ENCODE data around the gene PRKAR2B.

Gene PRKAR2B

DNA sequence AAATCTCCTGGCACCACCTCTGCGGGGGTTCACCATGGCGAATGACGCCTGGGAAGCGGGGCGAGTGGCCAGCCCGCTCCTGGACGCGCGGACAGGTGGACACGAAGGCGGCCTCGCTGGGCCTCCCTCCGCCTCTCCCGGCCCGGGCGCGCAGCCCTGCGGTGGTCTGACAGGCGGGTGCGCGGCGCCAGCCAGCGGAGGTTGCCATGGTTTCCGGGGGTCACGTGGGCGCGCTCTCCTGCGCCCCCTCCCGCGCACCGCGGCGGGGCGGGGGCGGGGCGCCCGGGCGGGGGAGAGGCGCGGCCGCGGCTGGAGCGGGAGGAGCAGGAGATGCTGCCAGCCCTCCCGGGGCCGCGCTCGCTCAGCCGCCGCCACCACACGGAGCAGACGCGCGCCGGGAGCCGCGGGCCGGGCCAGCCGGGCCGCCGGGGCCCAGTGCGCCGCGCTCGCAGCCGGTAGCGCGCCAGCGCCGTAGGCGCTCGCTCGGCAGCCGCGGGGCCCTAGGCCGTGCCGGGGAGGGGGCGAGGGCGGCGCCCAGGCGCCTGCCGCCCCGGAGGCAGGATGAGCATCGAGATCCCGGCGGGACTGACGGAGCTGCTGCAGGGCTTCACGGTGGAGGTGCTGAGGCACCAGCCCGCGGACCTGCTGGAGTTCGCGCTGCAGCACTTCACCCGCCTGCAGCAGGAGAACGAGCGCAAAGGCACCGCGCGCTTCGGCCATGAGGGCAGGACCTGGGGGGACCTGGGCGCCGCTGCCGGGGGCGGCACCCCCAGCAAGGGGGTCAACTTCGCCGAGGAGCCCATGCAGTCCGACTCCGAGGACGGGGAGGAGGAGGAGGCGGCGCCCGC, at the start of gene PRKAR2B:
Gene PRKAR2B (plus strand): TSS at position 359 of the 848 bp plus-strand sequence. CDS start 203 bp downstream, at position 562.
- no peak for TF ChIP-seq ZNF274 (IDR thresholded peaks at IDR 0.05; ENCODE audit: low read depth, low read length)
- H3K4me3 ChIP-seq (ENCODE audit: low read length): peak within 1 kb of the TSS; percentile 69

DNA sequence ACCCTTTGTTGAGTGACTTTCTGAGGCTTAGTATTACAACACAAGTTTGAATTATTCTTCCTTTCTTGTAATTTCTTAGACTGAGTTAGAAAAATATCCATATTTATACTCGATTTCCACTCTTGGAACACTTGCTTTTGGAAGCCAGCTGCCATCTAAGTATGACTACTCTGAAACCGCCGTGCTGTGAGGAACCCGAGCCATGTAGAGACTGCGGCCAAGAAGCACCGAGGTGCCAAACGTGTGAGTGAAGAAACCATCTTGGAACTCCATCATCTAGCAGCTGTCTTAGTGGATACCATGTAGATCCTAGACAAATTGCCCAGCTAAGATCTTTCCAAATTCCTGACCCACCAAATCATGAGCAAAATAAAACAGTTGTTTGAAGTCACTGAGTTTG, 49.7 kb upstream of the PRKAR2B start:
- H3K4me3 ChIP-seq (ENCODE audit: low read length): no peak overlapping the region
- TF ChIP-seq ZNF274 (IDR thresholded peaks at IDR 0.05; ENCODE audit: low read depth, low read length): no peak

DNA sequence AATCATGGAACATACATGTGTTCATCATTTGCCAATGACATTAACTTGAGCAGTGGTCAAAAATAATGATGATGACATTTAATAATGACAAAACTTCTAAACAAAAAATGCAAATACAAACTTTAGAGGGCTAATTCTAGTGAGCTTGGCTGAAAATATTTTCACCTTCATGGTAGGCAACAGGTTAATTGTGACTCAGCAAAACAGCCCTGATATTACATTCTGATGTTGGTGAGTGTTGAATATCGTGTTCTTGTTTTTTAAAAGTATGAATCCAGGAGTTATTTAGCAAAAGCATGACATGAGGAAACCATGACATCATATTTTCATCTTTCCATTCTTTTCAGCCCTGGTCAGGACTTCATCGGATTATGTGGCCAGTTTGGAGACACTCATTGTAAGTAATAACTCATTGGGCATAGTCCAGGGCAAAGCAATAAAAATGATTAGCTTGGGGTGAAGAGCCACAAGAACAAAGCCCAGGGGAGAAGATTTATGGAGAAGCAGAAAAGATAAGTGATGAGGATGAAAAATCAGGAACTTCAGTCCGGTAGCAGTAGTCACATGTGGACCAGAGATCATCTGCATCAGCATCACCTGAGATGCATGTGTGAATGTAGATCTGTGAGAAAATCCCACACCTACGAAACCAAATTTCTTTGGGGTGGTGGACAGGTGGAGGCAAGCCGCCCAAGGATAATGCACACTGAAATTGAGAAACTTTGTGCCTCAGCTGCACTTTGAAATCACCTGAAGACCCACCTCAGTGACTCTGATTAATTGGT, 46.8 kb upstream of the PRKAR2B start:
- TF ChIP-seq ZNF274 (IDR thresholded peaks at IDR 0.05; ENCODE audit: low read depth, low read length): no peak
- no peak overlapping the region for H3K4me3 ChIP-seq (ENCODE audit: low read length)

DNA sequence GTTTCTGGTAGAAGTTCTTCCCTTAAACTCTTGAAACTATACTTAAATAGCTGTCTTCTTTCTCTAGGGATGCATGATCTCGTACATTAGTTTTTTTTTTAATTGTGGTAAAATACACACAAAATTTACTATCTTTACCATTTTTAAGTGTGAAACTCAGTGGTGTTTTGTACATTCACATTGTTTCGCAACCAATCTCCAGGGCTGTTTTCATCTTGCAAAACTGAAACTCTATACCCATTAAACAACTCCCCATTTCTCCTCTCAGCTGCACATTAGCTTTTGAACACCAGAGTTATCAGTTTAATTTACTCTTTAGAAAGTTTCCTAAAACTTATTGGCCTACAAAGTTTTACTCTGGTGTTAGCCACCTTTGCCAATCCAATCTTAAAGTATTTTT, 45.5 kb upstream of the PRKAR2B start:
- no peak overlapping the region for H3K4me3 ChIP-seq (ENCODE audit: low read length)
- TF ChIP-seq ZNF274 (IDR thresholded peaks at IDR 0.05; ENCODE audit: low read depth, low read length): no peak

DNA sequence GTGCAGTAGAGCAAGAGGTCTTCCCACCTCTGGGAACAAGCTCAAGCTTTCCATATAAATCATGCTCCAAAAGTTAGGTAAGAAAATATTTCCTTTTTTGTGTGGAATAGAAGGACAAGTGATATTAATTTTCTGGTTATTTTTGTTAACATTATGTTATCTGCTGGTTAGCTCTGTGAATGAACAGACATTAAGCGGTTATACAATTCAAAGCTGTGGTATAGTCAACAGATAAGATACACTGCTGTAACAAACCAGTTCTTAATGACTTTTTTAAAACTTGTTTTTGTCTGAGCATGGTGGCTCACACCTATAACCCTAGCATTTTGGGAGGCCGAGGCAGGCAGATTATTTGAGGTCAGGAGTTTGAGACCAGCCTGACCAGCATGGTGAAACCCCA, 43.0 kb upstream of the PRKAR2B start:
- TF ChIP-seq ZNF274 (IDR thresholded peaks at IDR 0.05; ENCODE audit: low read depth, low read length): no peak
- no peak overlapping the region for H3K4me3 ChIP-seq (ENCODE audit: low read length)

DNA sequence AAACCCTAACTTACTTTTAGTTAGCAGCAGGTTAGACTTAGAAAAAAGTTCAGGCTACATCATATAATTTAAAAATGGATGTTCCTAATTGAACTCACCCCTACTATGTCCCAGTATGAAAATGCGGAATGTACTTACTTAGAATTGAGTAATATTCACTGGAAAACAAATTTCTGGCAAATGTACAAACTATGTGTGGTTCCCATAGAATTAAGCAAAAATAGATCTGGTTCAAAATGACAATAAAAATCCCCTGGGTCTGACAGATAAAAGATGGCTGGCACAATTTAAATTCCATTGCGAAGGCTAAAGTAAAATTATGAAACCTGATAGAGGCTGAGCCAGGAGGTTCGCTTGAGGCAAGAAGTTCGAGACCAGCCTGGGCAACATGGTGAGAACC, 42.4 kb upstream of the PRKAR2B start:
- no peak for TF ChIP-seq ZNF274 (IDR thresholded peaks at IDR 0.05; ENCODE audit: low read depth, low read length)
- H3K4me3 ChIP-seq (ENCODE audit: low read length): no peak overlapping the region

DNA sequence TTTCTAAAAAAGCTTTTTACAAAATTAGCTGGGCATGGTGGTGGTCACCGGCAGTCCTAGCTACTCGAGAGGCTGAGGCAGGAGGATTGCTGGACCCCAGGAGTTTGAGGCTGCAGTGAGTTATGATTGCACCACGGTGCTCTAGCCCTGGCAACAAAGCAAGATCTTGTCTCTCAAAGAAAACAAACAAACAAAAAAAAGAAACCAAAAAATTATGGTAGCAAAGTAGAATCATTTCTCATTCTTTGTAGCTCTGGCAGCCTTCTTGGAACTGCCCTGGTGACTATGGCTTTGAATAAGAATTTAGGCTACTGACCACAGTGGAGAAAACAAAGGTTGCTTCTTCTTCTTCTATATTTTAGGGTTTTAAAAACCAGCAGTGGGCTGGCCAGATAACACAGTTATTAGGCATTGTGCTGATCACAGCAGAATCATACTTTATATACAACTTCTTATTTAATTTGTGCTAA, 41.9 kb upstream of the PRKAR2B start:
- no peak for TF ChIP-seq ZNF274 (IDR thresholded peaks at IDR 0.05; ENCODE audit: low read depth, low read length)
- H3K4me3 ChIP-seq (ENCODE audit: low read length): no peak overlapping the region

DNA sequence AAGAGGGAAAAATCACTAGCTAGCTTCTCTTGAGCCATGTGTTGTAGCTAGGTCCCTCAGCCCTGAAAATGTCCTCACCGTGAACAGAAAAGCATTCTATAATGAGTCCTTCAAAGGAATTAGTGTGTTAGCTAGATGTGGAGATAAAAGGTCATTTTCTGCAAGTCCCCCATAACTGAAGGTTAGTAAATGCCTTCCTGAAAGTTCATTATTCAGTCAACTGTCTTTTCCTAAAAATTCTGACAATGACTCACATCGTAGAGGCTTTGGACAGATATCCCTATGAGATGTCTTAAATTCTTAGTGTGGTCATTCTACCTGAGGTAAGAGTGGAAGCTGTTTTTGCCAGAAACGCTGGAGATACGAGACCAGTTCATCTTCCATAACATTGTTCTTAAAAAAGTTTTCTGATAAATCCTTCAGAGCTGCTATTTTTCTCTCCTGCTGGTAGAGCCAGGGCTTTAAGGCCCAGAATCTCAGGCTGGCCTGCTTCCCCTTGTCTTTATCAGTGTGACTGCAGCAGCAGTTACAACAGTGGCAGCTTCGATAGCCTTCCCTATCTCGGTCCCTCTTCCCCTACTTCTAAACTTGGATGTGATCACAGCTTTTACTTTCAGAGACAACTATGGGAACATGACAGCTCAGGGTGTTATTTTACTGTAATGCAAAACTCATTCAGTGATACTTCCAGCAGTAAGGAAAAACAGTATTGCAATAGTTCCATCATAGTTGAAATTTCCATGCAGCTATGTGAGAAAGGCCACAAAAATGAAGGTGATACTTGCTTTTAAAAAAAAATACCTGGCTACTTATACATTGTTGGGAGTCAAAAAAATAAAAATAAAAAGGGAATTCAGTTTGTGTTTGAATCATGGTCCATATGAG, 37.3 kb upstream of the PRKAR2B start:
- H3K4me3 ChIP-seq (ENCODE audit: low read length): no peak overlapping the region
- TF ChIP-seq ZNF274 (IDR thresholded peaks at IDR 0.05; ENCODE audit: low read depth, low read length): no peak

DNA sequence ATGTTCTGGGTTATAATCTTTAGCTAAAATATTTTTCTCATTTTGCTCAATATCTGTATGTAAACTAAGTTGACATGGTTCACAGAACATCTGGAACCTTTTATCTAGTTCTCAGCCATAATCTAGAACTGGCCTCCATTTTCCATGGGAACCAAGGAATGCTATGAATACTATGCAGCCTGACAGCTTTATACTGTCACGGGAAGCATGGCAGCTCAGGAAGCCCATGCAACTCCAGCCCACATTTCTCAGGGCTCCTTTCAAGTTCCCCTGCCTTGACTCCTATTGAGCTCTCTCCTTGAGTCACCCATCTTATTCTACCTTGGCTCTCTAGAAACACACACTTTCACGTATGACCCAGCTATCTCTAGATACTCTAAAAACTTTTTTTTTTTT, 36.6 kb upstream of the PRKAR2B start:
- no peak overlapping the region for H3K4me3 ChIP-seq (ENCODE audit: low read length)
- no peak for TF ChIP-seq ZNF274 (IDR thresholded peaks at IDR 0.05; ENCODE audit: low read depth, low read length)

DNA sequence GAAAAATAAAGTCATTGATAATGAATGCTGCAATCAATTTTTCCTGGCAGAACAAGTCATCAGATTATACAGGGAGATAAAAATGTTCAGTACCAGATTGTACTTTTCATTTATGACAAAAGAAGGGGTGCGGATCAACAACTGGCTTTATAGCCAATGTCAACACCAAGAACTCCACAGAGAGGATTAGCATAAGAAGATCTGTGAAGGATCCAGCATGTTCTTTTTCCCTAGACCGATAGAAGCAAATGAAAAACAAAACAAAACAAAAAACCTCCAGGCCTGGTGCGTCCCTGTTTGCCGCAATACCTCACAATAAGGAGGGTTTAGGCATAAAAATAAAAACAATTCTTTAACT, 34.7 kb upstream of the PRKAR2B start:
- no peak for TF ChIP-seq ZNF274 (IDR thresholded peaks at IDR 0.05; ENCODE audit: low read depth, low read length)
- H3K4me3 ChIP-seq (ENCODE audit: low read length): no peak overlapping the region

DNA sequence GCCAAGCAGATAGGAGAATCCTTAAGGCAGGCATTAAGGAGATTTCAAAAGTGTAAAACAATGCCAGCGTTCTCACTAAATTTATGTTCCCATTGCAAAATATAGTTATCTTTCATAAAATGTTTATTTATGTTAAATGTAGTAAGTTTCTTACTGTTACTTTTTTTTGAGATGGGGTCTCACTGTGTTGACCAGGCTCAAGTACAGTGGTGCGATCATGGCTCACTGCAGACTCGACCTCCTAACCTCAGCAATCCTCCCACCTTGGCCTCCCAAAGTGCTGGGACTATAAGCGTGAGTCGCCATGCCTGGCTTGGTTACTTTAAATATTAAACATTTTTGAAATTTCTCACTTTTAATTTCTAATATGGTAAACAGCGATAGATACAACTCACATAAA, 31.8 kb upstream of the PRKAR2B start:
- no peak overlapping the region for H3K4me3 ChIP-seq (ENCODE audit: low read length)
- TF ChIP-seq ZNF274 (IDR thresholded peaks at IDR 0.05; ENCODE audit: low read depth, low read length): no peak

DNA sequence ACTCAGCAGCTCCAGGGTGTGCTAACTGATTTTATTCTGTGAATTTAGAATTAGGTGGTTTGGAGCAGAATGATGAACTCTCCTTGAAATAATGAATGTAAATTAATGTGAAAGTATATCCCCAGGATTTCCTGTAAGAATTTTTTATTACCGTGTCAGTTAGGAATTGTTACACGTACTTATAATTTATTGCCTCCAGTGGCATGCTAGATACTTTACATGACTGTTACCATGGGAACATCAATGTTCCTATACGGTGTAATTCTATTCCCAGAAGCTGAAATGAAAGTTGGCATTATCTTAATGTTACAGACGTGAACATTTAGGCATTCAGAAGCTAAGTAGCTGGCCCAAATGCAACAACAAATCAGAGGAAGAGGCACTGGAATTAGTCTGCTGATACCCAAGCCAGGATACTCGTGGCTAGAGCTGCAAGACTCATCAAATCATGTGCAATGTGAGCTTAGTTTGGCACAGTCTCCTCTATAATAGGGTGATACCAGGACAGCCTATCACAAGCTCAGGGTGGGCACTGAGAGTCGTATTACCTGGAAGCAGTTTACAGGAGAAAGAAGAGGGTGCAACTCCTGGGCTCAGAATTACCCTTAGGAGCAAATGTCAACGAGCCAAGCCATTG, 30.0 kb upstream of the PRKAR2B start:
- H3K4me3 ChIP-seq (ENCODE audit: low read length): no peak overlapping the region
- no peak for TF ChIP-seq ZNF274 (IDR thresholded peaks at IDR 0.05; ENCODE audit: low read depth, low read length)

DNA sequence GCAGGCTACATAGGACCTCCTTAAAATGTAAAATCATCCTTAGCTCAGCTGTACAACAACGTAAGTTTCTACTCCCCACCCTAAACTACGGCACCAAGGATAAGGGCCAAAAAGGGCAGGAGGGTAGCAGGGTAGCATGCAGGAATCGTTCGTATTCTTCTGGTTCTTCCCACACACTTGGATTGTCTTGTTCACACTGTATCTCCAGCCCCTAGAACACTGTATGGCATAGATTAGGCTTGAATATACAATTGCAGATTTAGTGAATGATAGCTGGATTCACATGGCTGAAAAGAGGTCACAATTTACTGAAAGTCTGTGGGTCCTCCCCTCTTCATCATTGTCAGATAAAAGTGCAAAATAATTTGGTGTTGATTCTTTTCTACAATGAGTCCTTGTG, 28.2 kb upstream of the PRKAR2B start:
- TF ChIP-seq ZNF274 (IDR thresholded peaks at IDR 0.05; ENCODE audit: low read depth, low read length): no peak

More for the DNA sequence above, 28.2 kb upstream of the PRKAR2B start:
- H3K4me3 ChIP-seq (ENCODE audit: low read length): no peak overlapping the region

Data from GM08714 (cell line).